ENCODE data around the gene ST6GALNAC2.
"Not testable (repeated sequence)": the region's sequence is repeated elsewhere in the genome, so short reads cannot be mapped to it uniquely, and the experiment has no call there.

DNA sequence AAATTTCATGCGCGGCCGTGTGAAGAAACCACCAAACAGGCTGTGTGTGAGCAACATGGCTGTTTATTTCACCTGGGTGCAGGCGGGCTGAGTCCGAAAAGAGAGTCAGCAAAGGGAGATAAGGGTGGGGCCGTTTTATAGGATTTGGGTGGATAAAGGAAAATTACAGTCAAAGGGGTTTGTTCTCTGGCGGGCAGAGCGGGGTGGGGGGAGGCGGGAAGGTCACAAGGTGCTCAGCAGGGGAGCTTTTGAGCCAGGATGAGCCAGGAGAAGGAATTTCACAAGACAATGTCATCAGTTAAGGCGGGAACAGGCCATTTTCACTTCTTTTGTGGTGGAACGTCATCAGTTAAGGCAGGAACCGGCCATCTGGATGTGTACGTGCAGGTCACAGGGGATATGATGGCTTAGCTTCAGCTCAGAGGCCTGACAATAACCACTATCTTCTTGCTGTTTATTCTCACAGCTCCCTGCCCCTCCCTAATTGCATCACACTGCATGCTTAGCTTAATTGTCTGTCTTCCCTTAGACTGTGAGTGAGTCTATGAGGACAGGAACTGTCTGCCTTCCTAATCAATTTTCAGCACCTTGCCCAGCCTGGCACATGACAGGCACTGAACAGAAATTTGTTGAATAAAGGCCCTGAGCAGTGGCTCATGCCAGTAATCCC lies 25.6 kb upstream of the ST6GALNAC2 start:
- TF ChIP-seq, protein P1, sequence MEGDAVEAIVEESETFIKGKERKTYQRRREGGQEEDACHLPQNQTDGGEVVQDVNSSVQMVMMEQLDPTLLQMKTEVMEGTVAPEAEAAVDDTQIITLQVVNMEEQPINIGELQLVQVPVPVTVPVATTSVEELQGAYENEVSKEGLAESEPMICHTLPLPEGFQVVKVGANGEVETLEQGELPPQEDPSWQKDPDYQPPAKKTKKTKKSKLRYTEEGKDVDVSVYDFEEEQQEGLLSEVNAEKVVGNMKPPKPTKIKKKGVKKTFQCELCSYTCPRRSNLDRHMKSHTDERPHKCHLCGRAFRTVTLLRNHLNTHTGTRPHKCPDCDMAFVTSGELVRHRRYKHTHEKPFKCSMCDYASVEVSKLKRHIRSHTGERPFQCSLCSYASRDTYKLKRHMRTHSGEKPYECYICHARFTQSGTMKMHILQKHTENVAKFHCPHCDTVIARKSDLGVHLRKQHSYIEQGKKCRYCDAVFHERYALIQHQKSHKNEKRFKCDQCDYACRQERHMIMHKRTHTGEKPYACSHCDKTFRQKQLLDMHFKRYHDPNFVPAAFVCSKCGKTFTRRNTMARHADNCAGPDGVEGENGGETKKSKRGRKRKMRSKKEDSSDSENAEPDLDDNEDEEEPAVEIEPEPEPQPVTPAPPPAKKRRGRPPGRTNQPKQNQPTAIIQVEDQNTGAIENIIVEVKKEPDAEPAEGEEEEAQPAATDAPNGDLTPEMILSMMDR (tag by site-specific recombination; IDR thresholded peaks at IDR 0.05): not testable (repeated sequence)
- TF ChIP-seq, protein P2, sequence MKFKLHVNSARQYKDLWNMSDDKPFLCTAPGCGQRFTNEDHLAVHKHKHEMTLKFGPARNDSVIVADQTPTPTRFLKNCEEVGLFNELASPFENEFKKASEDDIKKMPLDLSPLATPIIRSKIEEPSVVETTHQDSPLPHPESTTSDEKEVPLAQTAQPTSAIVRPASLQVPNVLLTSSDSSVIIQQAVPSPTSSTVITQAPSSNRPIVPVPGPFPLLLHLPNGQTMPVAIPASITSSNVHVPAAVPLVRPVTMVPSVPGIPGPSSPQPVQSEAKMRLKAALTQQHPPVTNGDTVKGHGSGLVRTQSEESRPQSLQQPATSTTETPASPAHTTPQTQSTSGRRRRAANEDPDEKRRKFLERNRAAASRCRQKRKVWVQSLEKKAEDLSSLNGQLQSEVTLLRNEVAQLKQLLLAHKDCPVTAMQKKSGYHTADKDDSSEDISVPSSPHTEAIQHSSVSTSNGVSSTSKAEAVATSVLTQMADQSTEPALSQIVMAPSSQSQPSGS (tag by site-specific recombination; IDR thresholded peaks at IDR 0.05; ENCODE audit: low read depth): not testable (repeated sequence)
- not testable (repeated sequence) for TF ChIP-seq ZFHX2 (tag by site-specific recombination; conservative IDR thresholded peaks at IDR 0.05); ZNF623 (tag by site-specific recombination; IDR thresholded peaks at IDR 0.05); KLF8 (tag by site-specific recombination; IDR thresholded peaks at IDR 0.05); ZNF830 (tag by site-specific recombination; IDR thresholded peaks at IDR 0.05; ENCODE audit: low read depth)
- TF ChIP-seq, protein P3, sequence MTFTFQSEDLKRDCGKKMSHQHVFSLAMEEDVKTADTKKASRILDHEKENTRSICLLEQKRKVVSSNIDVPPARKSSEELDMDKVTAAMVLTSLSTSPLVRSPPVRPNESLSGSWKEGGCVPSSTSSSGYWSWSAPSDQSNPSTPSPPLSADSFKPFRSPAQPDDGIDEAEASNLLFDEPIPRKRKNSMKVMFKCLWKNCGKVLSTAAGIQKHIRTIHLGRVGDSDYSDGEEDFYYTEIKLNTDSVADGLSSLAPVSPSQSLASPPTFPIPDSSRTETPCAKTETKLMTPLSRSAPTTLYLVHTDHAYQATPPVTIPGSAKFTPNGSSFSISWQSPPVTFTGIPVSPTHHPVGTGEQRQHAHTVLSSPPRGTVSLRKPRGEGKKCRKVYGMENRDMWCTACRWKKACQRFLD (tag by site-specific recombination; IDR thresholded peaks at IDR 0.05): not testable (repeated sequence)
- TF ChIP-seq, protein P4, sequence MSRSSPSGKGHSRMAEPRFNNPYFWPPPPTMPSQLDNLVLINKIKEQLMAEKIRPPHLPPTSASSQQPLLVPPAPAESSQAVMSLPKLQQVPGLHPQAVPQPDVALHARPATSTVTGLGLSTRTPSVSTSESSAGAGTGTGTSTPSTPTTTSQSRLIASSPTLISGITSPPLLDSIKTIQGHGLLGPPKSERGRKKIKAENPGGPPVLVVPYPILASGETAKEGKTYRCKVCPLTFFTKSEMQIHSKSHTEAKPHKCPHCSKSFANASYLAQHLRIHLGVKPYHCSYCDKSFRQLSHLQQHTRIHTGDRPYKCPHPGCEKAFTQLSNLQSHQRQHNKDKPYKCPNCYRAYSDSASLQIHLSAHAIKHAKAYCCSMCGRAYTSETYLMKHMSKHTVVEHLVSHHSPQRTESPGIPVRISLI (tag by site-specific recombination; IDR thresholded peaks at IDR 0.05): not testable (repeated sequence)
